ENCODE results near the gene PGAP2.

Gene PGAP2

DNA sequence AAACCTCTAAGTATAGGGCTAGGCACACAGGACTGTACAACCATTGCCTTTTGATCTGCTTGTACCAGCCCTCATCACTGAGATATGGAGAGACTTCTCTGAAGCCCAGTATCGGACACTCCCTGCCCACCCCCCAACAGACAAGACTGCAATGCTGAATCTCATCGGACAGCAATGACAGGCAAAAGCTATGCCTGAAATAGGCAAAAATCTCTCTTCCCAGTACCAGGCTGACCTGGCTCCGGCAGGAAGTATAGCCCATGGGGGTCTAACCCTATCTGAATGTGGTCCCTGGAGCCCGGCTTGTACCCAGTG is 25.9 kb downstream of the PGAP2 start:
- no peak for DNase-seq
- no peaks in the 10 kb centered on the region for H3K36me3 ChIP-seq
- TF ChIP-seq, protein P1, sequence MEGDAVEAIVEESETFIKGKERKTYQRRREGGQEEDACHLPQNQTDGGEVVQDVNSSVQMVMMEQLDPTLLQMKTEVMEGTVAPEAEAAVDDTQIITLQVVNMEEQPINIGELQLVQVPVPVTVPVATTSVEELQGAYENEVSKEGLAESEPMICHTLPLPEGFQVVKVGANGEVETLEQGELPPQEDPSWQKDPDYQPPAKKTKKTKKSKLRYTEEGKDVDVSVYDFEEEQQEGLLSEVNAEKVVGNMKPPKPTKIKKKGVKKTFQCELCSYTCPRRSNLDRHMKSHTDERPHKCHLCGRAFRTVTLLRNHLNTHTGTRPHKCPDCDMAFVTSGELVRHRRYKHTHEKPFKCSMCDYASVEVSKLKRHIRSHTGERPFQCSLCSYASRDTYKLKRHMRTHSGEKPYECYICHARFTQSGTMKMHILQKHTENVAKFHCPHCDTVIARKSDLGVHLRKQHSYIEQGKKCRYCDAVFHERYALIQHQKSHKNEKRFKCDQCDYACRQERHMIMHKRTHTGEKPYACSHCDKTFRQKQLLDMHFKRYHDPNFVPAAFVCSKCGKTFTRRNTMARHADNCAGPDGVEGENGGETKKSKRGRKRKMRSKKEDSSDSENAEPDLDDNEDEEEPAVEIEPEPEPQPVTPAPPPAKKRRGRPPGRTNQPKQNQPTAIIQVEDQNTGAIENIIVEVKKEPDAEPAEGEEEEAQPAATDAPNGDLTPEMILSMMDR (IDR thresholded peaks at IDR 0.05; ENCODE audit: low read depth, low read length): no peak
- H3K4me3 ChIP-seq (ENCODE audit: low read depth, low read length): no peak overlapping the region
- H3K9me3 ChIP-seq: no peaks in the 10 kb centered on the region
- no peaks in the 10 kb centered on the region for H3K27me3 ChIP-seq
- no peaks in the 10 kb centered on the region for H3K4me1 ChIP-seq

DNA sequence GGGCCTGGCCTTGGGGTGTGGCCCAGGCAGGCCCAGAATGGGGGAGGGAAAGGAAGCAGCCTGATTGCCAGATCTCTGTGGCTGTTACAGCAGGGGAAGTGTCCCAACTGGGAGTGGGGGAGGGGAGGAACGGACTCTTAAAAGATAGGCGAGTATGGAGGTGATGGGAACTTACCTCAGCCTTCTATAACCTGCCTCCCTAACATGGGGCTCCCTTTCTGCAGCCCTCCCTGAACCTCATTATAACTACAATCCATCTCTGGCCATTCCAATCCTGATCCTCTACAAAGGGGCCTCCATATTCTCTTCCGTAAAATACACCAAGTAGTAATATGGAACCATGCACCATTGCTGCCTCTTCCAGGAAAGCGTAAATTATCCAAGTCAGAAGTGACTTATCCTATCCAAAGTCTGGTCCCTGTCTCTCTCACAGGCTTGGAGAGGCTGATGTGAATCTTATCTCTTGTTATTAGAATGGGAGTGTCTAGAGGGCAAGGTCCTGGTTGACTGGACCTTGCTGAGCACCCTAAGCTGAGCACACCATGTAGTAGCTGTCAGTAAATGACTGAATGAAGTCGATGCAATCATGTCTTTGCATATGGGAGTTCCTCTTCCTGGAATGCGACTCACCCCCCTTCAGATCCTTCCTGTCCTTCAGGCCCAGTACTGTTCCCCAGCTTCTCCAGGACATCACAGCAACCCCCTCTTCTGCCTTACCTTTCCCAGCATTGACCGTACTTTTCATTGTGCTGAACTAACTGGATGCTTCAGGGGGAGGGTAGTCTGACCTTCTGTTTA is 26.5 kb downstream of the PGAP2 start:
- Histone ChIP-seq H3K4me3 (ENCODE audit: low read depth, low read length) (no peak overlapping the region), H3K9me3 (no peaks in the 10 kb centered on the region), H3K4me1 (no peaks in the 10 kb centered on the region), H3K36me3 (no peaks in the 10 kb centered on the region), H3K27me3 (no peaks in the 10 kb centered on the region)
- TF ChIP-seq, protein P1 (IDR thresholded peaks at IDR 0.05; ENCODE audit: low read depth, low read length): no peak
- no peak for DNase-seq

DNA sequence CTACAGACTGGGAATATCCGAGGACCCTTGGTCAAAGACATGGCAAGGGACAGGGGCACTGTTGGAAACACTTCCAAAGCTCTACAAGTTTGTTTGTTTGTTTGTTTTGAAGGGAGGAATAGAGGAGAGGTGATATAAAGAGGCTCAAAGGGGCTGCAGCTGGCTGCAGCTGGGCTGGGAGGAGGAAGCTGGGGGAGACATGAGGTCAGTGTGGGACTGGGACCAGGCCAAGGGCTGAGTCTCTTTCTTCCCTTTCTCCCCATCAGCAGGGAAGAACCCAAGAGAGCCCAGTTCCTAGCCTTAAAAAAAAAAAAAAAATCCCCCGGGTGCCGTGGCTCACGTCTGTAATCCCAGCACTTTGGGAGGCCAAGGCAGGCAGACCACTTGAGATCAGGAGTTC is 27.4 kb downstream of the PGAP2 start:
- Histone ChIP-seq H3K27me3 (no peaks in the 10 kb centered on the region), H3K4me1 (no peaks in the 10 kb centered on the region), H3K9me3 (no peaks in the 10 kb centered on the region), H3K36me3 (no peaks in the 10 kb centered on the region), H3K4me3 (ENCODE audit: low read depth, low read length) (no peak overlapping the region)
- no peak for DNase-seq
- TF ChIP-seq, protein P1 (IDR thresholded peaks at IDR 0.05; ENCODE audit: low read depth, low read length): no peak

DNA sequence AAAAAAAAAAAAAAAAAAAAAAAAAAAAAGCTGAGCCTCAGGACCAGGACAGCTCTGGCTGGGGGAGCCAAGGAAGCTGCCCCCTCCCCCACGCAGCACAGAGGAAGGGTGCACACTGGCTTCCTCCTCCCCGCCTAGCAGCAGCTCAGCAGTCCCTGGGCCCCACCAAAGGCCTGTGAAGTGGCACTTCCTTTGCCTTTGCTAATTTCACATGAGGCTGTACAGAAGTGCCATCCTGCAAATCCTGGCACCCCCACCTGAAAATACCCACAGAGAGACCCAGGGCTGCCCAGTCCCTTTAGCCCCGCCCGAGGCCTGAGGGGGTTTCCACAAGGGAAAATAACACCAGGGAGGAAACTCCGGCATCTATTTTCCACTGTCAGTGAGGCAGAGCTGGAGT is 28.5 kb downstream of the PGAP2 start:
- Histone ChIP-seq H3K4me1 (no peaks in the 10 kb centered on the region), H3K4me3 (ENCODE audit: low read depth, low read length) (no peak overlapping the region)

DNA sequence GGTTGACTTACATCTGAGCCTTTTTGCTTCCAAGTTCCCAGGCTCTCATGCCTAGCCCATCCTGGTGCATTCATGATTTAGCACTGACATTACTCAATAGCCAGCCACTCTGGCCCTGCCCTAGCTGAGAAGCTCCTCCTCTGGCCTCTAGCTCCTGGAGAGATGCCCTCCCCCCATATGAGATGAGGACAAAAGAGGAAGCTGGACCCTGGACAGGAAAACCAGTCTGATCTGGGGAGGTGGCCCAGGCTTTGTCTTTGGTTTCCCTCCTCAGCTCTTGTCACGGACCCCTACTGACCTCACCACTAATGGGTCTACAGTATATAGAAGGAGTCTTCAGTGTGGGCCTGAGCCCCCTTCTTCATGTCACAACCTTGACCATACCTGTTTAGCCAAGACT is 29.4 kb downstream of the PGAP2 start:
- Histone ChIP-seq H3K27me3 (no peaks in the 10 kb centered on the region), H3K36me3 (no peaks in the 10 kb centered on the region), H3K4me3 (ENCODE audit: low read depth, low read length) (no peak overlapping the region), H3K4me1 (no peaks in the 10 kb centered on the region), H3K9me3 (no peaks in the 10 kb centered on the region)
- TF ChIP-seq, protein P1 (IDR thresholded peaks at IDR 0.05; ENCODE audit: low read depth, low read length): no peak
- DNase-seq: no peak

More for the DNA sequence above, 28.5 kb downstream of the PGAP2 start:
- no peak for DNase-seq
- Histone ChIP-seq H3K27me3 (no peaks in the 10 kb centered on the region), H3K36me3 (no peaks in the 10 kb centered on the region), H3K9me3 (no peaks in the 10 kb centered on the region)
- TF ChIP-seq, protein P1 (IDR thresholded peaks at IDR 0.05; ENCODE audit: low read depth, low read length): no peak

DNA sequence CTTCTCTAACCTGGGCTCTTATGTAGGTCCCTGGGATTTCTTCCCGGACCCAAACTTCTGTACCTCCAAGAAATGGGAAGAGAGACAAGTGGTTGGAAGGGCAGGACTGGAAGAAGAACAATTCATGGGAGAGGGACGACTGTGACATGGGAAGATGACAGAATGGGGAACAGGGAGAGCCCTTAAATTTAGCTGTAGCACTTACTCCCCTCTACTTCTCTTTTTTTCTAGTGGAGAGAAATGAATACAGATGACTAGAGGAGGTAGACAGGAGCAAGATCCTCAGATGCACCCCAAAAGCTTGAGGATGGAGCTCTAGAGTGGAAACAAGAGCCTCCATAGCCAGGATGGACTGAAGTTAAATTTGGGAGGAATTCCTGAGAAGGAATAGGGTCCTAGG is 30.1 kb downstream of the PGAP2 start:
- no peak for DNase-seq
- no peaks in the 10 kb centered on the region for H3K27me3 ChIP-seq
- no peaks in the 10 kb centered on the region for H3K4me1 ChIP-seq
- H3K36me3 ChIP-seq: no peaks in the 10 kb centered on the region
- TF ChIP-seq, protein P1 (IDR thresholded peaks at IDR 0.05; ENCODE audit: low read depth, low read length): no peak
- no peak overlapping the region for H3K4me3 ChIP-seq (ENCODE audit: low read depth, low read length)
- H3K9me3 ChIP-seq: no peaks in the 10 kb centered on the region
